Astrocyte (in vitro differentiated cells and primary cell): Measurements from ENCODE around the gene SLC16A13. TPM values are rescaled to one million over a fixed set of nuclear protein-coding genes. Genes with fewer than 3 reads are reported as not detected.
A peak's percentile ranks its signal among the peaks of the same experiment; 100 is the strongest.
"Not testable (repeated sequence)": the region's sequence is repeated elsewhere in the genome, so short reads cannot be mapped to it uniquely, and the experiment has no call there.

Experiments
- DNase-seq: peaks from one replicate; pipeline ENCODE4 v3.0.0-alpha.2; 2010; ENCODE audit warnings: low read depth
- FAIRE-seq: peaks from 2 replicates; lab custom pipeline; 2011; peaks lifted over from hg19 to GRCh38; lab: Jason Lieb, UNC
- H2AFZ ChIP-seq: 2 replicates; pipeline ENCODE4 v1.6.0; 2012; ENCODE audit warnings: low read depth, low read length, inconsistent platforms
- H3K27ac ChIP-seq: 2 replicates; pipeline ENCODE4 v1.5.1; 2011; ENCODE audit warnings: low read depth, low read length, inconsistent platforms
- H3K27me3 ChIP-seq: 2 replicates; pipeline ENCODE4 v1.6.0; 2011; ENCODE audit warnings: low read length, inconsistent platforms; ENCODE audit not compliant: insufficient read depth
- H3K36me3 ChIP-seq: 2 replicates; pipeline ENCODE4 v1.5.1; 2011; ENCODE audit warnings: low read length, inconsistent platforms; ENCODE audit not compliant: insufficient read depth
- H3K4me1 ChIP-seq: 2 replicates; pipeline ENCODE4 v1.5.1; 2011; ENCODE audit warnings: low read length, inconsistent platforms; ENCODE audit not compliant: insufficient read depth
- H3K4me2 ChIP-seq: 2 replicates; pipeline ENCODE4 v1.6.0; 2012; ENCODE audit warnings: low read length, inconsistent platforms
- H3K4me3 ChIP-seq: 2 replicates; pipeline ENCODE4 v1.5.1; 2011; ENCODE audit warnings: low read depth, mild to moderate bottlenecking, low read length, inconsistent platforms; ENCODE audit not compliant: insufficient read depth
- H3K79me2 ChIP-seq: 2 replicates; pipeline ENCODE4 v1.6.0; 2012; ENCODE audit warnings: mild to moderate bottlenecking, low read length, inconsistent platforms; ENCODE audit not compliant: insufficient read depth
- H3K9ac ChIP-seq: 2 replicates; pipeline ENCODE4 v1.6.0; 2012; ENCODE audit warnings: mild to moderate bottlenecking, low read length, inconsistent platforms
- H3K9me3 ChIP-seq: 2 replicates; pipeline ENCODE4 v1.5.1; 2012; ENCODE audit warnings: low read depth, mild to moderate bottlenecking, low read length, inconsistent platforms; ENCODE audit not compliant: insufficient read depth
- H4K20me1 ChIP-seq: 2 replicates; pipeline ENCODE4 v1.6.0; 2012; ENCODE audit warnings: low read length, inconsistent platforms; ENCODE audit not compliant: insufficient read depth
- H3K27ac Mint-ChIP-seq: one replicate; pipeline ENCODE4 v1.8.0; 2021; ENCODE audit warnings: mild to moderate bottlenecking, mixed read lengths; ENCODE audit not compliant: unreplicated experiment
- H3K27me3 Mint-ChIP-seq: one replicate; pipeline ENCODE4 v1.8.0; 2021; ENCODE audit warnings: low read depth, mixed read lengths; ENCODE audit not compliant: unreplicated experiment
- H3K36me3 Mint-ChIP-seq: one replicate; pipeline ENCODE4 v1.8.0; 2021; ENCODE audit warnings: low read depth, mixed read lengths; ENCODE audit not compliant: unreplicated experiment
- H3K4me1 Mint-ChIP-seq: one replicate; pipeline ENCODE4 v1.8.0; 2021; ENCODE audit warnings: low read depth, mixed read lengths; ENCODE audit not compliant: unreplicated experiment
- H3K4me3 Mint-ChIP-seq: one replicate; pipeline ENCODE4 v1.8.0; 2021; ENCODE audit warnings: mild to moderate bottlenecking, moderate library complexity, mixed read lengths; ENCODE audit not compliant: unreplicated experiment
- H3K9me3 Mint-ChIP-seq: one replicate; pipeline ENCODE4 v1.8.0; 2021; ENCODE audit warnings: mild to moderate bottlenecking, mixed read lengths; ENCODE audit not compliant: unreplicated experiment
- CTCF ChIP-seq: IDR thresholded peaks from 2 replicates; pipeline ENCODE4 v1.5.1; 2011; ENCODE audit warnings: low read depth, mild to moderate bottlenecking, inconsistent platforms, low read length, moderate library complexity; ENCODE audit not compliant: insufficient read depth
- EZH2 ChIP-seq: IDR thresholded peaks from 2 replicates; pipeline ENCODE4 v1.6.1; 2012; ENCODE audit warnings: mild to moderate bottlenecking, low read length, inconsistent platforms; ENCODE audit not compliant: insufficient read depth
- total RNA-seq: library from RNA; stranded (reverse); gene quantifications from 2 replicates; pipeline ENCODE4 v1.2.1, GENCODE V29; 2021

SLC16A13 gene
- total RNA-seq, 1 donor from 2014 or later: 6.6 TPM

DNA sequence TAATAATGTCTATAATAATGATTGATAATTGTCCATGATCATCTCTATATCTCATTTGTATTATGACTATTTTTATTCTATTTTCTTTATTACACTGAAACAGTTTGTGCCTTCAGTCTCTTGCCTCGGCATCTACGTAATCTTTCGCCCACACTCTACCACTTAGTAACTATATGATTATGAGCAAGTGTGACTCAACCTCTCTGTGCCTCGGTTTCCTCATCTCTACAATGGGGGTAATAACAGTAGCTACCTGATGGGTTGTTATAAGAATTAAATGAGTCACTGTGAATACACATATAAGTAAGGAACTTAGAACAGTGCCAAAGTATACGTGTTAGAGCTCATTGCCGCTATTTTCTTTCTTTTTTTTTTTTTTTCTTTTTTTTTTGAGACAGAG lies 11.8 kb downstream of the SLC16A13 start:
- Mint-ChIP-seq H3K27me3 (peaks cover 32% of the 10 kb centered on the region), H3K36me3 (no peaks in the 10 kb centered on the region), H3K4me3 (no peak overlapping the region), H3K4me1 (peaks cover 6% of the 10 kb centered on the region), H3K9me3 (no peaks in the 10 kb centered on the region), H3K27ac (no peak overlapping the region)
- H3K9me3 ChIP-seq: peaks cover 3% of the 10 kb centered on the region
- H3K4me1 ChIP-seq: peaks cover 17% of the 10 kb centered on the region
- no peaks in the 10 kb centered on the region for H3K36me3 ChIP-seq
- no peaks in the 10 kb centered on the region for H4K20me1 ChIP-seq
- H3K27ac ChIP-seq: no peak overlapping the region
- FAIRE-seq (no peak), DNase-seq (no peak)
- TF ChIP-seq CTCF: no peak
- TF ChIP-seq EZH2: no peak
- H3K9ac ChIP-seq: no peak overlapping the region
- no peak overlapping the region for H2AFZ ChIP-seq
- no peak overlapping the region for H3K4me2 ChIP-seq
- peaks cover 17% of the 10 kb centered on the region for H3K27me3 ChIP-seq
- H3K79me2 ChIP-seq: no peaks in the 10 kb centered on the region
- H3K4me3 ChIP-seq: no peak overlapping the region

DNA sequence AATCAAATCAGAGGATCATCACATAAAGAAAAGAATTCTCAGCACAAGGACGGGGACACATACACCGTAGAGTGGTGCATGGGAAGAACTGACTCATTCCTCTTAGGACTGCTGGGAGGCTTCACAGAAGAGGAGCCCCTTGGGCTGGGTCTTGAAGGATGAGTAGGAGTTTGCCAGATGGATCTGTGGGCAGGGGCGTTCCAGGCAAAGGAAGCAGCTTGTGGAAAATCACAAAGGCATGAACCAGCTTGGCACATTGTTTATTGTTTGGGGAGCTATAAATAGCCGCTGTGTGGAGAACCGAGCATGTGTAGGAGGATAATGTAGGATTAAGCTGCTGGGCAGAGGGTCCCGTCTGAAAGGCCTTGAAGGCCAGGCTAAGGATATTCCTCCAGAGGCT lies 13.2 kb downstream of the SLC16A13 start:
- Histone ChIP-seq H3K4me1 (peaks cover 8% of the 10 kb centered on the region), H3K4me3 (no peak overlapping the region), H3K27ac (no peak overlapping the region), H3K79me2 (no peaks in the 10 kb centered on the region), H4K20me1 (no peaks in the 10 kb centered on the region), H3K9ac (no peak overlapping the region), H3K27me3 (peaks cover 8% of the 10 kb centered on the region), H2AFZ (no peak overlapping the region), H3K4me2 (no peak overlapping the region), H3K9me3 (peaks cover 3% of the 10 kb centered on the region), H3K36me3 (no peaks in the 10 kb centered on the region)
- FAIRE-seq (no peak), DNase-seq (no peak)
- H3K27ac Mint-ChIP-seq: no peak overlapping the region
- no peaks in the 10 kb centered on the region for H3K36me3 Mint-ChIP-seq
- H3K4me3 Mint-ChIP-seq: peak overlapping the region; percentile 70
- no peaks in the 10 kb centered on the region for H3K9me3 Mint-ChIP-seq
- H3K27me3 Mint-ChIP-seq: peaks cover 36% of the 10 kb centered on the region
- peaks cover 6% of the 10 kb centered on the region for H3K4me1 Mint-ChIP-seq
- TF ChIP-seq EZH2: no peak
- no peak for TF ChIP-seq CTCF

GRCh38 chr17:7050583-7050982 lies 14.8 kb downstream of the SLC16A13 start:
- not testable (repeated sequence) for H3K27me3 ChIP-seq, FAIRE-seq, H3K27ac ChIP-seq, H3K9me3 Mint-ChIP-seq, H3K4me1 ChIP-seq, H3K4me2 ChIP-seq, H3K4me1 Mint-ChIP-seq, H3K4me3 ChIP-seq, H3K4me3 Mint-ChIP-seq, H3K9ac ChIP-seq, H4K20me1 ChIP-seq, H3K79me2 ChIP-seq, H2AFZ ChIP-seq, H3K36me3 Mint-ChIP-seq, H3K9me3 ChIP-seq, DNase-seq, H3K36me3 ChIP-seq, H3K27ac Mint-ChIP-seq
- H3K27me3 Mint-ChIP-seq: peaks cover 27% of the 10 kb centered on the region
